Mesenchymal stem cell (in vitro differentiated cells and primary cell): ENCODE results near the gene LDLRAD2.
A peak's percentile ranks its signal among the peaks of the same experiment; 100 is the strongest.

Experiments
- DNase-seq: peaks from one replicate; pipeline ENCODE4 v3.0.0-alpha.2; 2013
- H2AFZ ChIP-seq: one replicate; pipeline ENCODE4 v1.6.1; 2013; ENCODE audit warnings: low read depth, mild to moderate bottlenecking, control low read depth, inconsistent platforms, low read length, moderate library complexity
- H2AK5ac ChIP-seq: 2 replicates; pipeline ENCODE4 v1.6.1; 2013; ENCODE audit warnings: low read length, moderate library complexity, mild to moderate bottlenecking, inconsistent platforms; ENCODE audit not compliant: severe bottlenecking
- H2BK120ac ChIP-seq: one replicate; pipeline ENCODE4 v1.6.1; 2013; ENCODE audit warnings: low read depth, mild to moderate bottlenecking, inconsistent platforms, low read length, moderate library complexity
- H2BK12ac ChIP-seq, 2 experiments: one replicate each; pipeline ENCODE4 v1.6.1; 2013; ENCODE audit warnings: inconsistent platforms in 2 of 2, low read length in 2 of 2, mild to moderate bottlenecking in 2 of 2, moderate library complexity in 2 of 2, control low read depth in 1 of 2
- H2BK15ac ChIP-seq: one replicate; pipeline ENCODE4 v1.6.1; 2013; ENCODE audit warnings: mild to moderate bottlenecking, low read depth, inconsistent platforms; ENCODE audit not compliant: poor library complexity, severe bottlenecking
- H2BK5ac ChIP-seq: 2 replicates; pipeline ENCODE4 v1.6.1; 2013; ENCODE audit warnings: low read depth, mild to moderate bottlenecking, low read length, control low read depth, inconsistent platforms; ENCODE audit not compliant: poor library complexity, severe bottlenecking
- H3K14ac ChIP-seq, 2 experiments: one replicate each; pipeline ENCODE4 v1.6.1; 2013; ENCODE audit warnings: inconsistent platforms in 2 of 2, low read length in 2 of 2, control low read depth in 1 of 2, mild to moderate bottlenecking in 1 of 2, moderate library complexity in 1 of 2
- H3K18ac ChIP-seq, 2 experiments: one replicate each; pipeline ENCODE4 v1.6.1; 2013; ENCODE audit warnings: inconsistent platforms in 2 of 2, low read length in 2 of 2, control low read depth in 1 of 2, low read depth in 1 of 2, mild to moderate bottlenecking in 1 of 2
- H3K23ac ChIP-seq, 2 experiments: one replicate each; pipeline ENCODE4 v1.6.1; 2013; ENCODE audit warnings: inconsistent platforms in 2 of 2, low read length in 2 of 2, mild to moderate bottlenecking in 2 of 2, moderate library complexity in 2 of 2, control low read depth in 1 of 2
- H3K27ac ChIP-seq: 2 replicates; pipeline ENCODE4 v1.5.1; 2013; ENCODE audit warnings: mild to moderate bottlenecking, moderate library complexity, low read length, control low read depth, inconsistent platforms; ENCODE audit not compliant: poor library complexity, severe bottlenecking
- H3K27me3 ChIP-seq, 2 experiments: 2 replicates each; pipeline versions ENCODE4 v1.6.1 to v1.7.0; 2013; ENCODE audit warnings: low read length in 2 of 2, mild to moderate bottlenecking in 2 of 2, moderate library complexity in 2 of 2, control low read depth in 1 of 2, inconsistent platforms in 1 of 2; ENCODE audit not compliant: control insufficient read depth in 1 of 2, insufficient read depth in 1 of 2
- H3K36me3 ChIP-seq, 2 experiments: 2 replicates each; pipeline versions ENCODE4 v1.6.1 to v1.7.0; 2013; ENCODE audit warnings: low read length in 2 of 2, control low read depth in 1 of 2, inconsistent platforms in 1 of 2, low read depth in 1 of 2, mild to moderate bottlenecking in 1 of 2; ENCODE audit not compliant: insufficient read depth in 2 of 2, control insufficient read depth in 1 of 2
- H3K4ac ChIP-seq, 2 experiments: one replicate each; pipeline ENCODE4 v1.6.1; 2013; ENCODE audit warnings: inconsistent platforms in 2 of 2, low read length in 2 of 2, mild to moderate bottlenecking in 2 of 2, moderate library complexity in 2 of 2, control low read depth in 1 of 2, low read depth in 1 of 2
- H3K4me1 ChIP-seq: 2 replicates; pipeline ENCODE4 v1.6.1; 2013; ENCODE audit warnings: low read depth, low read length, control low read depth; ENCODE audit not compliant: control insufficient read depth, insufficient read depth
- H3K4me2 ChIP-seq: 2 replicates; pipeline ENCODE4 v1.6.1; 2013; ENCODE audit warnings: low read length, mild to moderate bottlenecking, inconsistent platforms; ENCODE audit not compliant: poor library complexity, severe bottlenecking
- H3K4me3 ChIP-seq, 2 experiments: 2 replicates each; pipeline versions ENCODE4 v1.5.1 to v1.7.0; 2013; ENCODE audit warnings: low read length in 2 of 2, mild to moderate bottlenecking in 2 of 2, control low read depth in 1 of 2, low read depth in 1 of 2; ENCODE audit not compliant: insufficient read depth in 1 of 2
- H3K79me1 ChIP-seq: replicated peaks from 2 replicates; pipeline ENCODE4 v1.6.1; 2013; ENCODE audit warnings: mild to moderate bottlenecking, control low read depth, low read length, inconsistent platforms; ENCODE audit not compliant: poor library complexity, severe bottlenecking
- H3K9ac ChIP-seq: 2 replicates; pipeline ENCODE4 v1.7.0; 2013; ENCODE audit warnings: mild to moderate bottlenecking, low read length, moderate library complexity
- H3K9me3 ChIP-seq: 2 replicates; pipeline ENCODE4 v1.7.0; 2013; ENCODE audit warnings: mild to moderate bottlenecking, low read length; ENCODE audit not compliant: control insufficient read depth
- H4K8ac ChIP-seq: one replicate; pipeline ENCODE4 v1.6.1; 2013; ENCODE audit warnings: inconsistent platforms, mild to moderate bottlenecking, low read length, moderate library complexity
- H4K91ac ChIP-seq: one replicate; pipeline ENCODE4 v1.6.1; 2013; ENCODE audit warnings: mild to moderate bottlenecking, low read length, inconsistent platforms
- WGBS: methylation state at CpG from one replicate; pipeline ENCODE4 v1.1.7; 2013; ENCODE audit warnings: mixed read lengths; 5-methylcytosine and 5-hydroxymethylcytosine counted together

LDLRAD2 gene

DNA sequence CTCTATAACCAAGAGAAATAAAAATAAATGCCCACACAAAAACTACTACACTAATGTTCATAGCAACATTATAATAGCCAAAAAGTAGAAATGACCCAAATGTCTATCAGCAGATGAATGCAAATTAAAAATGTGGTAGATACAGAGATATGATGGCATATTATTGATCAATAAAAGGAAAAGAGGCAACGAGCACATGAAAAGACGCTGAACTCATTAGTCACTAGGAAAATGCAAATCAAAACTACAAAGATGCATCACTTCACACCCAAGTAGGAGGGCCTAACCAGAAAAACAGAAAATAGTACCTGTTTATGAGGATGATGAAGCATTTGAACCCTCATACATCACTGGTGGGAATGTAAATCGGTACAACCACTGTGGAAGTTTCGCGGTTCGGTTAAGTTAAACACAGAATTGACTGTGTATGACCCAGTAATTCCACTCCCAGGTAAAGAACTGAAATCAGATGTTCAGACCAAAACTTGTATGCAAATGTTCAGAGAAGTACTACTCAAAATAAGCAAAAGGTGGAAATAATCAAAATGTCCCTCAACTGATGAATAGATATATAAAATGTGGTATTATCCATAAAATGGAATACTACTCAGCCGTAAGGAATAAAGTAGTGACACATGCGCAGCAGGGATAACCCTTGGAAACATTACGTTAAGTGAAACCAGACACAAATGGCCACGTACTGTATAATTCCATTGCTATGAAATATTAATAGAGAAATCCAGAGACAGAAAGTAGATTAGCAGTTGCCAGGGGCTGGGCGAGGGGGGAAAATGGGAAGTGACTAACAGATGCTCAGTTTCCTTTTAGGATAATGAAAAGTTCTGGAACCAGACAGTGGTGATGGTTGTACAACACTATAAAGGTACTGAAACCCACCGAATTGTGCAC is 32.2 kb upstream of the LDLRAD2 start:
- no peaks in the 10 kb centered on the region for H3K27me3 ChIP-seq
- H2BK12ac ChIP-seq = no peak overlapping the region
- DNase-seq = no peak
- no peak overlapping the region for H3K4me2 ChIP-seq
- no peak overlapping the region for H4K91ac ChIP-seq
- H3K23ac ChIP-seq = no peak overlapping the region
- H3K79me1 ChIP-seq = no peaks in the 10 kb centered on the region
- H3K4me3 ChIP-seq = no peak overlapping the region
- no peak overlapping the region for H2AK5ac ChIP-seq
- H2BK5ac ChIP-seq = no peak overlapping the region
- no peak overlapping the region for H2BK120ac ChIP-seq
- H3K9ac ChIP-seq = no peak overlapping the region
- H2BK15ac ChIP-seq = no peak overlapping the region
- peaks cover 0 to 4% of the 10 kb centered on the region in 2 experiments for H3K36me3 ChIP-seq
- no peak overlapping the region for H2AFZ ChIP-seq
- no peak overlapping the region for H3K14ac ChIP-seq
- no peak overlapping the region for H4K8ac ChIP-seq
- no peak overlapping the region for H3K27ac ChIP-seq
- WGBS = 96% methylated on average over 8 of the region's 12 CpGs
- peak overlapping the region in 1 of 2 experiments; percentile 4 for H3K4ac ChIP-seq
- no peak overlapping the region for H3K18ac ChIP-seq
- no peaks in the 10 kb centered on the region for H3K9me3 ChIP-seq
- peaks cover 6% of the 10 kb centered on the region for H3K4me1 ChIP-seq

DNA sequence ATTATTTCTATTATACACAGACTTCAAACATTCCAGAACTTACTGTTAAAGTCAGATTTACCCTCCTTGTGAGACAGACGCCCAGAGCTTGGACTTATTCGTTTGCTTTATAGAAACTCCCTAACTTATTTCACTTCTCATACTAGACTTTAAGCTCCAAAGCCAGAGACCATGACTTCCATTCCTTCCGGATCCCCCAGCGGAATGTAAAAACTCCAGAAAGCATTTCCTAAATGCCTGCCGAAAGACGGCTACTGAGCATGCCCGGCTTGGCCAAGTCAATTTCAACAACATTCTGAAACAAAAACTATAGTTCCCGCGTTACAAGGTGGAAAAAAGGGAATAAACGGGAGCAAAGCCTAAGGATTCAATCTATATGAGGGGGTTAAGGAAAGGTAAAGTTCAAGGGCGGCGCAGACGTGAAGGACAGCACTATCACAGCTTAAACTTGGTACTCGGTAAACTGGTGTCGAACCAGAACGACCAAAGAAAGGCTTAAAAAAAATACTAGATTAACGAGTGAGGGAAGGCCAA is 30.2 kb upstream of the LDLRAD2 start:
- Histone ChIP-seq H2BK12ac (no peak overlapping the region), H2AK5ac (no peak overlapping the region), H3K27me3 (no peaks in the 10 kb centered on the region), H3K36me3 (no peaks in the 10 kb centered on the region), H4K91ac (peak overlapping the region; percentile 15), H3K4ac (peak overlapping the region; percentile 75 to 89), H3K27ac (peak overlapping the region; percentile 95), H3K4me3 (peak overlapping the region; percentile 97 to 99), H4K8ac (peak overlapping the region; percentile 64), H3K79me1 (no peaks in the 10 kb centered on the region), H2BK120ac (no peak overlapping the region), H3K9ac (peak overlapping the region; percentile 98), H3K23ac (no peak overlapping the region), H3K4me1 (peaks cover 3% of the 10 kb centered on the region), H3K4me2 (peak overlapping the region; percentile 66), H2BK5ac (no peak overlapping the region), H3K9me3 (no peaks in the 10 kb centered on the region), H3K14ac (no peak overlapping the region), H2AFZ (no peak overlapping the region), H3K18ac (peak overlapping the region; percentile 18 to 85), H2BK15ac (no peak overlapping the region)
- DNase-seq = peak; percentile 78
- WGBS = under 1% methylated on average over 16 of the region's 17 CpGs

DNA sequence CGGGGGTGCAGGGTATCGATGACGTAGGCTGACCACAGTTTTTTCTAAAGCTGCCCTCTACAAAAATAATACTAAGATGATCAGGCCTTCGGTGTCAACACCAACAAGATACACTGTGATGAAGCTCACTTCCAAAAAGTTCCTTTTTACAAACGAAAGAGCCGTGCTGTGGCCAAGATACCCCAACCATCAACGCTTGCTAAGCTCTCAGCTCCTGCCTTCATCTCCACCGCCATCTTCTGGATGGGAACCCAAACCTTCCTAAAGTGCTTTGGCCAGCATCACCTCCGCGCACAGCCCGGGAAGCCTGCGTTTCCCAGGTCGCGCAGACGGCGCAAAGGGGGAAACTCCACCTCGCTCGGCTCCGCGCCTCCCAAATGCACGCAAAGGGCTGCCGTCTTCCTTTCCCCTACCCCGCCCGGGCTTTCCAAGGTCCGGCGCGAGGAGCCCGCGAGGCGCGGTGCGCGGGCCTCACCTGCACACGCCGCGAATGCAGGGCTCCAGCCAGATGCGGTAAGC is 29.7 kb upstream of the LDLRAD2 start:
- no peaks in the 10 kb centered on the region for H3K79me1 ChIP-seq
- DNase-seq = peak; percentile 77
- peak overlapping the region; percentile 86 to 92 for H3K14ac ChIP-seq
- H3K27me3 ChIP-seq = no peaks in the 10 kb centered on the region
- peak overlapping the region; percentile 28 for H2BK15ac ChIP-seq
- H3K4me3 ChIP-seq = peak overlapping the region; percentile 97 to 99
- H3K9me3 ChIP-seq = no peaks in the 10 kb centered on the region
- H3K4ac ChIP-seq = peak overlapping the region; percentile 89 to 91
- peak overlapping the region; percentile 66 for H3K4me2 ChIP-seq
- peak overlapping the region; percentile 96 for H4K8ac ChIP-seq
- H3K18ac ChIP-seq = peak overlapping the region; percentile 63 to 85
- peak overlapping the region; percentile 95 for H2AFZ ChIP-seq
- WGBS = under 1% methylated on average over 33 of the region's 37 CpGs
- H3K36me3 ChIP-seq = no peaks in the 10 kb centered on the region
- H3K9ac ChIP-seq = peak overlapping the region; percentile 98
- H2BK5ac ChIP-seq = no peak overlapping the region
- peak overlapping the region; percentile 95 for H3K27ac ChIP-seq
- peak overlapping the region in 1 of 2 experiments; percentile 84 for H3K23ac ChIP-seq
- peak overlapping the region; percentile 85 for H2BK120ac ChIP-seq
- no peak overlapping the region for H2BK12ac ChIP-seq
- no peak overlapping the region for H2AK5ac ChIP-seq
- peaks cover 3% of the 10 kb centered on the region for H3K4me1 ChIP-seq
- peak overlapping the region; percentile 94 for H4K91ac ChIP-seq
